HG02973 (cell line): Measurements from ENCODE around the gene BTNL8.

Experiments
- ATAC-seq: cut with Tn5 transposase; IDR thresholded peaks from one replicate; pipeline ENCODE4 v1.9.1; 2021; ENCODE audit warnings: moderate library complexity; ENCODE audit not compliant: unreplicated experiment

The BTNL8 gene, protein sequence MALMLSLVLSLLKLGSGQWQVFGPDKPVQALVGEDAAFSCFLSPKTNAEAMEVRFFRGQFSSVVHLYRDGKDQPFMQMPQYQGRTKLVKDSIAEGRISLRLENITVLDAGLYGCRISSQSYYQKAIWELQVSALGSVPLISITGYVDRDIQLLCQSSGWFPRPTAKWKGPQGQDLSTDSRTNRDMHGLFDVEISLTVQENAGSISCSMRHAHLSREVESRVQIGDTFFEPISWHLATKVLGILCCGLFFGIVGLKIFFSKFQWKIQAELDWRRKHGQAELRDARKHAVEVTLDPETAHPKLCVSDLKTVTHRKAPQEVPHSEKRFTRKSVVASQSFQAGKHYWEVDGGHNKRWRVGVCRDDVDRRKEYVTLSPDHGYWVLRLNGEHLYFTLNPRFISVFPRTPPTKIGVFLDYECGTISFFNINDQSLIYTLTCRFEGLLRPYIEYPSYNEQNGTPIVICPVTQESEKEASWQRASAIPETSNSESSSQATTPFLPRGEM

DNA sequence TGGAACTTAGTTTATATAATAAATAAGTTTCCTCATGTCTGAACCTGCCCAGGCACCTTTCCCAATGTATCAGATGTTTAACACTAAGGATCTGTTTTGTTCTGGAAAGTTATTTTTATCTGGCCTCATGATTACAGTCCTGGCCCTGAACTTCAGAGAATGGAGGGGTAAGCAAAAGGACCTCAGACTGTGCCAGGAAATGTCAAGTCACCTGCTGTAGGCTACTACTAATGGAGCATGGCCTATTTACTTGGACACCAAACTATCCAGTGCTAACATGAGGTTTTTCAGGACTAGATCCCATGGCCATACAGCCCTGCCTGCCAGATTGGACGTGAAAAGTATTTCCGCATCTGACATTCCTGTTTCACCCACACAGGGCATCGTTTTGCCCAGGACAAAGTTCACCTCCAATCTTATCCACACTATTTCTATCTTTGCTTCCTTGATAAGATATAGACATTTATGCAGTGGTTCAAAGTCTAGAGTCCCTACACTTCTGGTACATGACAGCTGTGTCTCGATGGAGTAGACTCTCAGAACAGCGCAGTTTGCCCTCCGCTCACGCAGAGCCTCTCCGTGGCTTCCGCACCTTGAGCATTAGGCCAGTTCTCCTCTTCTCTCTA, at the start of gene BTNL8:
Gene BTNL8, plus strand, starts transcription at position 539 of the 626 bp plus-strand sequence. CDS start 152 bp downstream, outside the sequence.
- ATAC-seq = no peak

DNA sequence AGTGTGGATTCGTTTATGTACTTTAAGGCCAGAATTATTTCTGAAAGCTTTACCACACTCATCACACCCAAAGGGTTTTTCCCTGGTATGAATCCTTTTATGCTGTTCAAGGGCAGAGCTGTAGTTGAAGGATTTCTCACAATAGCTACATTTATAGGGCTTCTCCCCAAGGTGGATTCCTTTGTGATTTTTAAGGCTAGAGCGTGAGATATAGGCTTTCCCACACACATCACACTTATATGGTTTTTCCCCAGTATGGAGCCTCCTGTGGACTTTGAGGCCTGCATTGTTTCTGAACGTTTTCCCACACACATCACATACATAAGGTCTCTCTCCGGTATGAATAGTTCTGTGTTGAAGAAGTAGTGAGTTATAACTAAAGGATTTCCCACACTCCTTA, 49.1 kb upstream of the BTNL8 start:
- ATAC-seq = no peak

DNA sequence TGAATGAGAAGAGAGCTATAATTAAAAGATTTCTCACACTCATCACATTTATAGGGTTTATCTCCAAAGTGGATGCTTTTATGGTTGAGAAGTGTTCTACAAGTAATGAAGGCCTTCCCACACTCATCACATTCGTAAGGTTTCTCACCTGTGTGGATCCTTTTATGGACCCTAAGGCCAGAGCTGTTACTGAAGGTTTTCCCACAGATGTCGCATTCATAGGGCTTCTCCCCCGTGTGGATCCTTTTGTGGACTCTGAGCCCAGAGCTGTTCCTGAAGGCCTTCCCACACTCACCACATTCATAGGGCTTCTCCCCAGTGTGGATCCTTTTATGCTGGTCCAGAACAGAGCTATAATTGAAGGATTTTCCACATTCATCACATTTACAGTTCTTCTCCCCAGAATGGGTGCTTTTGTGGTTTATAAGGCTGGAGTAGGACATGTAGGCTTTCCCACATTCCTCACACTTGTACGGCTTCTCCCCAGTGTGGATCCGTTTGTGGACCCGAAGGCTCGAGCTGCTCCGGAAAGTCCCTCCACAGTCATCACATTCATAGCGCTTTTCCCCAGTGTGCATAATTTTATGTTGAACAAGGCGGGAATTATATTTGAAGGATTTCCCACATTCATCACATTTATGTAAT, 48.4 kb upstream of the BTNL8 start:
- no peak for ATAC-seq

DNA sequence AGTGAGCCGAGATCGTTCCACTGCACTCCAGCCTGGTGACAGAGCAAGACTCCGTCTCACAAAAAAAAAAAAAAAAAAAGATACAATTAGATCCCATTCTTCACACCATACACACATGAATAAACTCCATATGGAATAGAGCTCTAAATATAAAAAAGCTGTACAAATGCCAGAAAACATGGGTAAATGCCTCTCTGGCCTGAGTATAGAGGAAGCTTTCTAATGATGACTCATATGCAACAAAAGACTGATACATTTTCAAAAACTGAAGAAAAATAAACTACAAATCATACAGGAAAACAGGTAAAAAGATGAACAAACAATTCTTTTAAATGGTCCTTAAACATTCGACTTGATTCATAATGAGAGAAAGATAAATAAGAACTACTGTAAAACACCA, 46.5 kb upstream of the BTNL8 start:
- ATAC-seq = no peak

DNA sequence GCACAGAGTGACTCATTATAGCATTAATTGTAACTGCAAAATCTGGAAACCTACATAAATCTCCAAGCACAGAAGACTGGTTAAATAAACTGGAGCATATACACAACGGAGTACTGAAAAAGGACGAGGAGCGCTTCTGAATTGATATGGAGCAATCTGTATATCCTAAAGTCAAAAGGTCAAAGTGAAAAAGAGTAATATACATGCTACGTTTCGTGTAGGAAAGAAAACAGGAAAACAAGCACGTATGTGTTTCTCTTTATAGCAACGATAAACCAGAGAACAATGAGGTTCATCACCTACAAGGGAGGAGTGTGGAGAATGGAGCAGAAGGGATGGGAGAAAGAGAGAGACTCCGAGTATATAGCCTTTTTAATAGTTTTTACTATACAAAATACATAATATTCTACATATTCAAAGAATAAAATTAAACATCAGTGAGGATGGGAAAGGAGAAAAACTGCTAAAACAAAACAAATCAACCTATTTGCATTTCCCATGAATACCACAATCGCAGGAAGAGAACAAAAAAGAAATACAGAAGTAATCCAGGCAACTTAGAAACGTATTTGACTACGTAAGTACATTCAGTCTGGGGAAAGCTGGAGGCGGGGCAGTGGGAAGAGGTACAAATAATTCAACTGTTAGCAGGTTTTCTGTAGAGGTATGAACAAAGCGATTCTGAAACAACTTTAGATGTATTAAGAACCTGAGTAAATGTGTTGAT, 45.7 kb upstream of the BTNL8 start:
- no peak for ATAC-seq

DNA sequence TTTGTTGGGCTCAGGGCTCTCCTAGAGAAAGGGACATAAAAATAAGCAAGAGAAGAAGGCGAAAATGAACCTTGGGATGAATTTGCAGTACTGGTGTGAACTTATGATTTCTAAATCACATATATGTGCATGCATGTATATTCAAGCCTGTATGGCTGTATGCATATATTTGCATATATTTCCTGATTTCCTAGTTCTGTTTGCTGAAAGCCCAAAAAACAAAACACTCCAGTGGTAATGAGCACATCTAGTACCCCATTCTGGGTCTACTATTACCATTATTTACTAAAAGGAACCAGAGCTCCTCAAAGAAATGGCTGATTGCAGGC, 45.1 kb upstream of the BTNL8 start:
- no peak for ATAC-seq

DNA sequence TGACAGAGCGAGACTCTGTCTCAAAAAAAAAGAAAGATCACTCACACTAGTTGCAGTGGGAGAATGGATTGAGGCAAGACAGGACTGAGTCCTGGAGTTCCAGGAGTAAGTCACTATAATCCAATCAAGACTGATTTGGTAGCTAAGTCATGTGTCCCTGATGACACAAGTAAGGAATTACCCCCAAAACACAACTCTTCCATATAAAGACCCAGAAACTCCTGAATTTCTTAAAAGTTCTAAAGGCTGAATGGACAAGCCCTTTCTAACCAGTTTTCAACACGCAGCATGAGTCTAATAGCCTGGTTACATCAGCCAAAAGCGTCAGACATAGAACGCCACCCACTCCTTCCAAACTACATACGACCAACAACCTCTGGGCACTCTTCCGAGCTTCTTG, 40.4 kb upstream of the BTNL8 start:
- no peak for ATAC-seq

DNA sequence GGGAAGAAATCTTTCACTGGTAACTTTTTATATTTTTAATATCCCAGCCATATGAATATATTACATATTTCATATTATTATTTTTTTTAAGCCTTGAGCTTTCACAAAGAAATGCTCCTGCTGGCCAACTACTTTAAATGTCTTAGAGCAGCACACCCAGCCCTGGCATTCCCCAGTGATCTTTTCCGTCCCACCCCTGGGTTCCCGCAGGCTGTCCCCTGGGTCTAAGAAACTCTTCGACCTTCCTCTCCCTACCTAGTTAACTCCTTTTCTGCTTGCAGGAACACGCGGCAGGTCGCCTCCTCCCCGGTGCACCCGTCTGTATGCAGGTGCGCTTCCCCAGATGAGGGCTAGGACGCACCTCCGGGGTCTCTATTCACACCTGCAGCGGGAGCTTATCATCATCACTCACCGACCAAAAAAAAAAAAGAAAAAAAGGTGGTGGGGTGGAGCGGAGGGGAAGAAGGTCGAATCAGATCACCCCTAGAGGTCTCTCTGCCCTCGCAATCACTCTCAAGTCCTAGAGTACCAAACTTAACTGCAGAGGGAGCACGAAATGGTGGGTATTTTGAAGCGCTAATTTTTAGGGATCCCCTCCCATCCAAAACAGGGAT, 38.6 kb upstream of the BTNL8 start:
- ATAC-seq = peak; percentile 45

DNA sequence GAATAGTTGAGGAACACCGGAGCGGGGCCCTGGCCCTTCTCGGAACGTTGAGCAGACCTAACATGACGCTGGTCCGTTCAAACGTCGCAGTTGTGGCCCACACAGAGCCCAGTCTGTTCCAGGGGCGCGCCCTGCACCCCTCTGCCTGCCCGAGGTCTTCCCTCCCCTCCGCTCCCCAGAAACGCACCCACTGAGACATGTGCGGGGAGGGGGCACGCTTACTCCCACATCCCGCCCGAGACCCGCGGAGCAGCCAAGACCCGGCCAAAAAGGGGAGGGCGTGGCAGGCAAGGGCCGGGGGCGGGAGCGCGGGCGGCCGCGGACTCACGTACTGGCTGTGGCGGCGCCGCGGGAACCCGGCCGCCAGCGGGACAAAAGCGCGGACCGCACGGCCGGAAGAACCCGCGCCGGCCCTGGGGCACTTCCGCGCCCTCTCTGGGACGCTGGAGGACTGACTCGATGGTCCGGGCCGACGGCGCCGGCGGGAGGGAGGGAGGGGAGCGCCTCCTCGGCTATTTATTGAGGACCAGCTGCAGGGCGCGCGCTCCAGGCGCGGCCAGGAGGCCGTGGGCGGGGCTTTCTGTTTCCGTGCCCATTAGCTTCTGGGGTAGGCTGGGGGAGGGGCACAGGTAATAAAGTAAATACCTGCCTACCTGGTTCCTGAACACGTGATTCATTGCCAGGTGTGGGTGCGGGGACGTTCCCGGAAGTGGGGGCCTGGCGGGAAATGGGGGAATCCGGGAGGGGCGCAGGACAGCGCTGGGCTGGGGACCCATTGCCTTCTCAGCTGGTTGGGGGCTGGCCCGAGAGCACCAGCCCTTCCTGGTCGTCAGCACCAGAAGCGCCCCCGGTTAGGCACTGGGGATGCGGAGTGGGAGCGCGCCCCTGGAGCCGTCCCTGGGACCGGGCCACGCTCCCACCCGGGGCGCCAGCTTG, 37.8 kb upstream of the BTNL8 start, which contains the start of gene ZFP62:
Gene ZFP62, minus strand, starts transcription at position 390 of the 936 bp plus-strand sequence. Its CDS starts 57 bp downstream, at position 333.
- peak; percentile 83 for ATAC-seq

DNA sequence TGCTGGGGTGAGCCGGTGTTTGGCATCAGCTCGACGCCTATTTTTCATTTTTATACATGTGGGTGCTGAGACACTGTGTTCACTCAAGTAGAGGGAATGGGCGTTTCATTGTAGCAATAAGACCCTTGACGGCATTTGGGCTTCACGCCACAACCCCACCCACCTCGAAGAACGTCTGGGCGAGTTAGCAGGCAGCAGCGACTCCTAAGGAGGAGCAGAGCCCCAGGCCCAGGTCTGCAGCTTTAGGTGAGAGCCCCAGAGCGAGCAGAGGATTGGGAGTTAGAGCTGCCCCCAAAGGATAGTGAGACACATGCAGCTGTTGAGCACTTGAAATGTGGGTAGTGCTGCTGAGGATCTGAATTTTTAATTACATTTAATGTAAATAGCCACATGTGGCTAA, 36.3 kb upstream of the BTNL8 start:
- no peak for ATAC-seq

DNA sequence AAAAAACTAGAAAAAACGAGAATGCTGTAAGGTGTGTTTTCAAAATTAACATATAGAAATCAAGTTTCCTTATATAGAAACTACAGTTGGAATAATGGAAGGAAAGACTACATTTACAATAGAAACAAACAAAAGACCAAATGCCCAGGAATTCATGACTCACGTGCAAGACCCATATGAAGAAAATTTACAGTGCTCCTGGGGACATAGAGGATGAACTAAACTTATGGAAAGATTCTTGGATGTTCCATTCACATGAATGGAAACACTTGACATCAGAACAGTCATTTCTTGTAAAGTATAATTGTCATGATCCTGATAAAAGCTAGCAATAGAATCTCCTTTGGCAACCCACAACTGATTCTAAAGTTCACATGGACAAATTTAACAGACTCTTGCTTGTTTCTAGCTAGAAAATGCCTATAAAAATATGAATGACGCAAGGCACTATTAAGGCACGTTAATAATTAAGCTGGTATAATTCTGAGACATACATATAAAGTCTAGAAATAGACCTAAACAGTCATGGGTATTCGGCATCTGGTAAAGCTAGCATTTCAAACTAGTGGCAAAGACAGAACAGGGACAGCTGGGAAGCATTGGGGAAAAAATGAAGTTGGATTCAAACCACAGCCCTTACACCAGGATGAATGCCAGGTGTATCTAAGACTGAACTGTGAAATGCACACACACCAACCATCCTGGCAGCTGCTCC, 32.8 kb upstream of the BTNL8 start:
- ATAC-seq = no peak

DNA sequence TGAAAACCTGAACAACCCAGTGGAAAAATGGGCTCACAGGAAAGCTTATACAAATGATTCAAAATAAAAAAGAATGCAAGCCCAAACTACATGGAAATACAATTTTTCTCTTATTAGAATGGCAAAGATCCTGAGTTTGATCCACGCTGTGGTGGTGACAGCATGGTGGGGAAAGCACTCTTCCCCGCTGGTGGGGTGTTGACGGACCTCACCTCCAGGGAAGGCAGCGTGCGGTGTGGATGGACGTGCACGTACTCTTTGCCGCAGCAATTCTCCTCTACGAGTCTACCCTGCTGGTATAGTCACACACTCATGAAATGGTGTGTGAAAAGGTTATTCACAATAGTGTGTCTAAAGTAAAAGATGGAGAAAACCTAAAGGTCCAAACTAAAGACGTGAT, 32.0 kb upstream of the BTNL8 start:
- ATAC-seq = no peak

DNA sequence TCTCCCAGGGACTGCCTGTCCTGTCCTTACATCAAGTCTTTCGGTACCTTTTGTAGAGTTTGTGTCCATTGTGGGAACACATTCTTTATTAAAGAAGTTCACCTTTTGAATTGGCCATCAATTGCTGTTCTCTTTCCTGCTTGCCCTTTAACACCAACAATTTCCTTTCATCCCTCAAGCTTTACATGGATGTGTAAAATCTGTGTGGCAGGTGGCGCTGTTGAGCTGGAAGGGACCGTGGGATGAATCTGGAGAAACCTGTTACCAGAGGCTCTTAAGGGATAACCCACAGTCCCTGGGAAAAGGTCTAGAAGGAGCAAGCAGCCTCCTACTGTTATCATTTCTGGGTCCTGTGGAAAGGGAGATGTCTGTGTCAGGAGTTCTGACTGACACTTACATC, 30.0 kb upstream of the BTNL8 start:
- no peak for ATAC-seq

DNA sequence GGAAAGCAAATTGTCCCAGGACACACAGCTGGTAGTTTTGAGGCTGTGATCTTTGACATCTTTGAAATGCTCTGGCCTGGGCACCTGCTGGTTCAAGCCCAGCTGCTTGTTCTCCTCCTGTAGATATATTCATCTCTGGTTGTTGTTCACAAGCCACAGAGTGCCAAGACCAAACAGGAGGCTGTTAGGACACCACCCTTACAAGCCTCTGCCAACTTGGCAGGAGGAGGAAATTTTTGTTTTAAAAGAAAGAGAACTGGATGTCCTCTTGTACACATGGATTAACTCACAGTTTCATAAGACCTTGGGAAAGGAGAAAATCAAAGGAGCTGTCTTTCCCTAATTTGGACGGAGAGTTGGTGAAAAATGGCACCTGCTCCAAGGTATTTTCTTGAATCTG, 29.4 kb upstream of the BTNL8 start:
- no peak for ATAC-seq

DNA sequence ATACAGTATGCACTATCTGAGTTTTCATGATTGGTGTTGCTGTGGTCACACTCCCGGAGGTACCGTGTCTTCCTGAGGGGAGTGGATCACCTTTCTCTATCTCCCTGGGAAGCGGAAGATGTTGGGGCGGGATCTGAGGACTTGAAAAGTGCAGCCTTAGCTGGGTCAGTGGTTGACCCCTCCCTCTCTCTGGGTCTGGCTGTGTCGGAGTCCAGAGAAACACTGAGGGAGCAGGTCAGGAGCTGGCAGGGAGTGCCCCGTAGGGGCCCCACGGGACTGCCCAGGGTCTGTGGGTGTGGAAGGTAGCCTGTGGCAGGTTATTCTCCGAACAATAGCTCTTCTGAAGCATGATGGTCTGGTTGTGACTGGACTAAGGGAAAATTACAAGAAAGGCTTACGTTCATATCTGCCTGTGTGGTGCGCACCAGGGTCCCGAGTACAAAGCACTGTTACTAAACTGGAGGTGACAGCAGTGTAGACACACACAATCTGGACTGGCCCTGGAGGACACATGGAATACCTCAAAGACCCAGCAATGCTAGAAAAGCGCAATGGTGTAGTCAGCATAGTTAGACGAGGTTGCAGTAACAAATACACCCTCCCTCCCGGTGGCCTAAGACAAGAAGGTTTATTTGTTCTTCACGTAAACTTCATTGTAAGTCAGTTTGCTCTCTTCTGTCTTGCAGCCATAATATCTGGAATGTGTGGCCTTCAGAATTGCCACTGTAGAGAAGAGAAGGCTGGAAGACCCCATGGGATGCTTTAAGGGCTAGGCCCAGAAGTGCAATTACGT, 28.5 kb upstream of the BTNL8 start:
- no peak for ATAC-seq

DNA sequence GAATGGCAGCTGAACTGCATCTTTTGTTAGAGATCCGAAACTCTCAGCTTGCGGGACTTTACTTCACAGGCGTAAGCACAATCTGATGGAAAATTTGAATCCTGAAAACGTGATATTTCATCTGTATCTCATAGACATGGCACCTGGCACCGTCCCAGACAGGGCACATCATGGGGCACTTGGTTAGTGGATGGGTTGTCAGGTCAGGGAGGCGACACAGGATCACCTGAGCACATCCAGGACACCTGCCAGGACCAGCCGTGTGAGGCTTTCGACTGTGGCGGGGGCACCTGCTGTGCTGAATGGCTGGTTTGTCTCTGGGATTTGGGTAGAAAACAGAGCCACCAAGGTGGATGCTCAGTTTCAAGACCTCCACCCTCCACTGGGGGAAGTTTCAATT, 26.5 kb upstream of the BTNL8 start:
- ATAC-seq = no peak

DNA sequence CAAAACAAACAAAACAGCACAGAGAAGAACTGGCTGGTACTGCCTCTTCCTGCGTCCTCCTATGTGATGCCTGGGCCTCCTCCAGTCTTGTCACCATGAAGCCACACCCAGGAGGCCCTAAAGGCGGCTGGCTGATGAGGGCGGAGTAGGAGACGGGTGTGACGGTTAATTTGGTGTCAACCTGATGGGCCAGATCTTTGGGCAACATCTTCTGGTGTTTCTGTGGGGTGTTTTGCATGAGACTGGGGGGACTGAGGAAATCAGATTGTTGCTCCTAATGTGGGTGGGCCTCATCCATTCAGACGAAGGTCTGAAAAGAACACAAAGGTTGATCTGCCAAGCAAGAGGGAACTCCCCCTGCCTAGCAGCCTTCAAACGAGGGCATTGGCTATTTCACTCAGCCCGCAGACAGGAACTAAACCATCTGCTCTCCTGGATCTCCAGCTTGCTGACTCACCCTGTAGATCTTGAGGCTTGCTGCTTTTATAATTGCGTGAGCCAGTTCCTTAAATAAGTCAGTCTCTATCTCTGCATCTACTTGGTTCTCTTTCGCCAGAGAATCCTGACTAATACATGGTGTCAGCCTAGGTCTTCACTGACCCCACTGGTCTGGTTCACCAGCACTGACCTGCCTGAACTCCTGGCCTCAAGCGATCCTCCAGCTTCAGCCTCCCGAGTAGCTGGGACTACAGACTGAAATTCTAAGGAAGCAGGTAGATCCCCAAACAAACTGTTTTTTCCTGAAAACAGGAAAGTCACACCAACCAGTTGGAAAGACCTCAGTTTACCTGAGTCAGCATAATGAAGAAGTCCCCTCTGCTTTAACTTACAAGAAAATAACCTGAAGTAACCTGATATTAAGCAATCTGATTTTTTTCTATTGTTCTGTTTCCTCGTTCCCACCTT, 25.1 kb upstream of the BTNL8 start:
- no peak for ATAC-seq
